ENCODE data around the gene EIF3L.

EIF3L gene

DNA sequence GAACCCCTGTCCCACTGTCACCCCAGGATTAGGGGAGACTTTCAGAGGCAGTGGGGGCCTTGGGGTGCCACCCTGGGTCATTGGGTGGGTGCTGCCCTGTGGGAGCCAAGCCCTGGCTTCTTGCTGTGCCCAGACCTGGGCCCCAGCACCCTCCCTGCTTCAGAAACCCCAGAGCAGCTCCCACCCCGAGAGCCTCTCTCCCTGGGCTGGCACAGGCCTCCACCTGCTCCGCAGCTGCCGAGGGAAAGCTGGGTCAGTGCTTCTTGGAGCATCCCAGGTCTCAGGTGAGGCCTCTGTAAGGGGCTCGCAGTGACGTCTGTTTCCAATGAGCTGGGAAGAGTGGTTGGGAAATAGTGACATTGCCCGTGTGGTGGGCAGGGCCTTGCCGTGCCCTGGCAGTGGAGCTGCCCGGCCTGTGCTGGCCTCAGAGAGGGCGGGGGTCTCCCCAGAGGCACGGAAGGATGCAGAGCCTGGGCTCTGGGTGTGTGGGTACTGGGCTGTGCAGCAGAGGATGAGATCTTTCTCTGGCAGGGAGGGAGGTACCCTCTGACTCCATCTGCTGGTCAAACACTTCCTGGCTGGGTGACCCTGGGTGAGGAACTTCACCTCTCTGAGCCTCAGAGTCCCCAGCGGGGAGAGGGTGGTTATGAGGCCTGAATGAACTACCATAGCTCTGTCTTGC is 81.2 kb downstream of the EIF3L start:
- no peak for DNase-seq

DNA sequence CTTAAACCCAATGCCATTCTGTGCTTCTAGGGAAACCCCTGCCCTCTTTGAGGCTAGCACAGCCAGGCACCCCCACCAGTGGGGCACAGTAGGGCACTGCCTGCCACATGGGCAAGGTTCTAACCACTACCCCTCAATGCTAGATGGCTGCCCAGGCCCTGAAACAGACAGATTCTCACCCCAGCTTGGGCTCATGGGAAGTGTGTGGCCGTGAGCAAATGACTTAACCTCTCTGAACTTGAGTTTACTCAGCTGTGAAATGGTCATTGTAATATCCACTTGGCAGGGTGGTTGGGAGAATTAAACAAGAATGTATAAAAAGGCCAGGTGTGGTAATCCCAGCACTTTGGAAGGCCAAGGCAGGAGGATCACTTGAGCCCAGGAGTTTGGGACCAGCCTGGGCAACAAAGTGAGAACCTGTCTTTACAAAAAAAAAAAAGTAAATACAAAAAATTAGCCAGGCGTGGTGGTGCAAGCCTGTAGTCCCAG is 81.8 kb downstream of the EIF3L start:
- no peak for DNase-seq

GRCh38 chr22:37931893-37932389 is 82.7 kb downstream of the EIF3L start:
- DNase-seq, result no peak

DNA sequence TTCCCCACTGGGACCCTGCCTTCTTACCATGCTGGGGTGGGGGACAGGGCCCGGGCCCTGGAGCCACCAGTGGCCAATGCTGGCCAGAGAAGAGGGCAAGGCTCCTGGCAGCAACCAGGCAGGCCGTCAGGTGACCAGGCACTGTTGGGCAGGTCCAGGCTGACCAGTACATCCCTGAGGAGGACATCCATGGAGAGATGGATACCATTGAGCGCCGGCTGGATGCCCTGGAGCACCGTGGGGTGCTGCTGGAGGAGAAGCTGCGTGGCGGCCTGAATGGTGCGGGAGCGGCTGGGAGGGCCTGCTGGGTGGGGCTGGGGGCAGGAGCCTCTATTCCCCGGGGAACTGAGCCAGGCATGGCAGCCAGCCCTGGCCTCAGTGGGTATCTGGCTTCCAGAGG is 83.2 kb downstream of the EIF3L start:
- DNase-seq, result no peak

- DNase-seq, result no peak
Measured at GRCh38 chr22:37932821-37933578, 83.8 kb downstream of the EIF3L start.

- peak; percentile 54 to 69 (median 64) for DNase-seq
Measured at GRCh38 chr22:37933711-37934376, 84.6 kb downstream of the EIF3L start.

Measured in stimulated activated naive CD4-positive, alpha-beta T cell (primary cell).